Activated CD4-positive, CD25-positive, alpha-beta regulatory T cell treated with anti-CD3 and anti-CD28 coated beads, Interleukin-2, amount 50 U/mL, for 72 hours (primary cell): ENCODE results near the gene NSMCE3.
A peak's percentile ranks its signal among the peaks of the same experiment; 100 is the strongest.

Experiments used
- DNase-seq: peaks from one replicate; pipeline ENCODE4 v3.0.0; 2021

Gene NSMCE3

DNA sequence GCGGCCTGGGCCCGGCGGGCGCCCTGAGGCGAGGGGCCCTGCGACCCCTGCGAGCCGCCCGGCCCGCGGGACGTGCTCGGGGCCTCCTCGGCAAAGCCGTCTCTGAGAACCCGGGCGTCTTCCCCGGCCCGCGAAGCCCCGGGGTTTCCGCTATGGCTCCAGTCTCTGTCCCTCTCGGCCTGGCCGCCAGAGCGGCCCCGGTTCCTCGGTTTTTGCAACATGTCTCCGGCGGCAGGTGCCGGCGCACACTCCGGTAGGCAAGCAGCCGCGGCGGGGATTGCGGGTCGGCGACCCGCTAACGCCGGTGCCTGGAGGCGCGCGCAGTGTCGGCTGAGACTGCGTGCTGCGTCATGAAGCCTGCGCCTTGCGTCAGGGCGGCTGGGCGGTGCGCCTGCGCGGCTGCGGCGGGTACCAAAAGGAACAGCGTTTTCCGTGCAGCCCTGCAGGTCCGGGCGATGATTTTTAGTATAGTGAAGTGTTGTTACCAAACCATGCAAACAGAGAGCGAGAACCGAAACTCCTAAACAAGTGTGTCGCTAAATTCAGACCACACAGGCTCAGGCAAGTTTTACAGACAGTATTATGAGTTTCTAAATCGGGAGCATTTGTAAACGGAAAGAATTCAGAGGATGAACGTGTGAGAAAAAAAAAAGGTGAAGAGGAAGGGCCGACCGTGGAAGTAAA lies at the start of gene NSMCE3:
Gene NSMCE3, minus strand, starts transcription at position 338 of the 684 bp plus-strand sequence. Its CDS starts 117 bp downstream, at position 221.
- DNase-seq, result peak; percentile 90

DNA sequence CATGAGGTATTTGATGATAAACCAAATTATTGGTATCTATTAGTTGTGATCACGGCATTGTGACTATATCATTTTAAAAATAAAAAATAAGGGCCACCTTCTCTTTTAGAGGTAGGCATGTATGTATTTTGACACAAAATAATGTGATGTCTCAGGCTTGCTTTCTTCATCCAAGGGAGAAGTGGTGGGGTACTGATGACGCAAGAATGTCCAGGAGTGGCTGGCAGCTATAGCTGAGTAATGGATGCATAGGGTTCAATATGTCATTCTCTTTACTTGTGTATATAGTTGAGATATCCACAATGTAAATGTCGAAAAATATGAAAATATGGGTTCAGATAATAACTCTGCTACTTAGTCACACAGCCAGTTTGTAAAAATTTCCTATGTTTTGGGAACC lies 46.8 kb upstream of the NSMCE3 start:
- DNase-seq, result no peak

DNA sequence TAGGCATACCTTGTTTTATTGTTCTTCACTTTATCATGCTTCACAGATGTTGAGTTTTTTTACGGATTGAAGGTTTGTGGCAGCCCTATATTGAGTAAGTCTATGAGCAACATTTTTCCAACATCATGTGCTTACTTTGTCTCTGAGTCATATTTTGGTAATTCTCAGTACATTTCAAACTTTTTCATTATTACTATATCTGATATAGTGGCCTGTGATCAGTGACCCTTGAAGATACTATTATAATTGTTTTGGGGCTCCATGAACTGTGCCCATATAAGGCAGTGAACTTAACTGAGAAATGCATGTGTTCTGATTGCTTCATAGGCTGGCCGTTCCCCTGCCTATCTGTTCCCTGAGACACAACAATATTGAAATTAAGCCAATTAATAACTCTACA lies 42.8 kb upstream of the NSMCE3 start:
- no peak for DNase-seq

DNA sequence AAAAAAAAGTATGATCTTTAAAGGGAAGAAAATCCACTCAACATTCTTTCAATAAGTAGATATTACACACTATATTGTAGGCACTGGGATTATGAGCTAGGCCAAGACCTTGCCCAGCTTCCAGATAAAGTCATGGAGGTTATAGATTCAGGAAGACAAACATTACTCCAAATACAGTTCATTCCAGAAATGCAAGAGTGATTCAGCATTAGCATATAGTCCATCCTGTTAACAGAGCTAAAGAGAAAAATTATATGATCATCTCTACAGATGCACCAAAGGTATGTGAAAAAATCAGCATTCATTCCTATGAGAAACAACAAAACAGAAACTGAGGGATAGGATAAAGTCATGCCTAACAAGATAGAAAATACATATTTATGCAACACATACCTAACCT lies 42.1 kb upstream of the NSMCE3 start:
- DNase-seq, result no peak

DNA sequence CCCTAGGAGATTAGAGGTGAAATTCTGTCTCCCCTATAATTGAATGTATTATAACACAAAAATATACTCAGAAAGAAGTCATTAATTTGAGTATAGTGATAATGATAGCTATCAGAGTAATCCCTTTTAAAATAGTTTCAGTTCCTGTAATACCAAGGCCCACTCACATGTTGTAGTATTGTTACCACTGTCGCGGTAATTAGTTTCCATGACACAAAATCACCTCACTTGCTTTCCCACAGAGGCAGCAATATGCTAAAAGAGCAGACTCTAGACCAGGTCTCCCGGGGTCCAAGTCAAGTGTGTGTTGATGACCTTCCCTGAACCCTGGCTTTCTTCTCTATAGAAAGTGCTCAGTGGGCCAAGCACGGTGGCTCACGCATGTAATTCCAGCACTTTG lies 39.5 kb upstream of the NSMCE3 start:
- DNase-seq, result no peak

DNA sequence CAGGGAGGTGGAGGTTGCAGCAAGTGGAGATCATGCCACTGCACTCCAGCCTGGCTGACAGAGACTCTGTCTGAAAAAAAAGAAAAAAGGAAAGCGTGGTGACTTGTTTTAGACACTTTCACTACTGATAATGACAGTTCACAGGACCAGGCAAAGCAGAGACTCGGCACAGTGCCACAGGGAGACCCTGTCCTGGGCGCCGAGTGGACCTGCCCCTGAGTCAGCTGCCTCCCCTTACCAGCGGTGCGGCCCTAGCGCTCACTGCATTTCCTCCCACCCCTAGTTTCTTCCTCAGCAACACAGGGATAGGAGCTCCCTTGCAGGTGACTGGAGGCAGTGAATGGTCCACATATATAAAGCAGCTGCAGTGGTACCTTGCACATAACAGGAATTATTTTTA lies 38.7 kb upstream of the NSMCE3 start:
- DNase-seq, result no peak

DNA sequence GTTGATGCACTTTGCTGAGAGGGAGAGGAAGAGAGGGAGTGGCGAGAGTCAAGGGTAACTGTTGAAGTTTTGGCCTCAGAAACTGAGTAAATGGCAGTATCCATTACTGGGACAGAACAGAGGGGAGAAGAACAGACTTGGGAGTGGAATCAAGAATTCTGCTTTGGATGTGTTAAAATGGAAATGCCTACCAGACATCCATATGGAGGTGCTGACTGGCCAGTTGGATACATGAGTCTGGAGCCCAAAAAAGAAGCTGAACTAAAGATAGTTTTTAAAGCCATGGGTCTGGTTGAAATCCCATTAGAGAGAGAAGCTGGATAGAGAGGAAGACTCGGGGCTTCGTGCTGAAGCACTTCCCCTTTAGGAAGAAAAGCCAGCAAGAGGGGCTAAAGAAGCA lies 35.9 kb upstream of the NSMCE3 start:
- DNase-seq, result no peak

DNA sequence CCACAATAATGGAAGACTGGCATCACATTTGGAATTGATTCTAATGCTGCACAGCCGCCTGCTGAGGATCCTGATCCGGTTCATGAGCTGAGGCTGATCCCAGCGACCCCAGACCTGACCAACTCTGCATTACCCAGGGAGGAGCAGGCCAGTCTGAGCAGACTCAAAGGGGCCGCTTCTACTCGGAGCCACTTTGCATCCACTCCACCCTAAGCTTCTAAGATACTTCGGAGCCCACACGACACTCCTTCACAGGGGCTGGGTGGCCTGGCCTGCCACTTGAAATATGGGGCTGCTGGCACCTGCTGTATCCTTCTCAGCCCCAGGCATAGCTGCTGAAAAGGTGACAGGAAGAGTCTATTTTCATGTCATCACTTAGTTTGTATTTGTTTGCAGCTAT lies 33.2 kb upstream of the NSMCE3 start:
- DNase-seq, result no peak

DNA sequence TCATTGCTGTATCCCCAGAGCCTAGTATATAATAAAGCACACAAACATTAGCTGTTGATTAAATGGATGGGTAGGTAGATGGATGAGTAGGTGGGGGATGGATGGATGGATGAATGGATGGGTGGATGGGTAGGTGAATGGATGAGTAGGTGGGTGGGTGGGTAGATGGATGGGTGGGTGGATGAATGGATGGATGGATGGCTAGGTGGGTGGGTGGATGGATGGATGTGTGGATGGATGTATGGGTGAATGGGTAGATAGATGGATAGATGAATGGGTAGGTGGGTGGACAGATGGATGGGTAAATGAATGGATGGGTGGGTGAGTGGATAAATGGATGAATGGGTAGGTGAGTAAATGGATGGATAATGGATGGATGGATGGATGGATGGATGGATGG lies 30.2 kb upstream of the NSMCE3 start:
- DNase-seq, result no peak

DNA sequence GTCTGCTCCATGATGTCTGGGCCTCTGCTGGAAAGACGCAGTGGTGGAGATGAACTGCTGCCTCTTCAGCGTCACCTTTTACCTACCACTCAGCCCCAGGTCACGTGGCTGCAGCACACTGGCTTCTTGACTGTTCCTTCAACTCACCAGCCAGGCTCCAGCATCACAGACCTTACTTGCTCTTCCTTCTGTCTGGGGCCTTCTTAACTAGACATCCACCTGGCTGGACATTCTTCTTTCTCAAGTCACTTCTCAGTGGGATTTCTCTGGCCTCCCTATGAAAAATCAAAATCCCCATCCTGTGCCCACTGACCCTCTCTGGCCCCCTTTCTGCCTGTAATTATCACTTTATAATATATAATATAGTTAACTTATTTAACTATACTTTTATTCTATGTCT lies 29.7 kb upstream of the NSMCE3 start:
- DNase-seq, result no peak

DNA sequence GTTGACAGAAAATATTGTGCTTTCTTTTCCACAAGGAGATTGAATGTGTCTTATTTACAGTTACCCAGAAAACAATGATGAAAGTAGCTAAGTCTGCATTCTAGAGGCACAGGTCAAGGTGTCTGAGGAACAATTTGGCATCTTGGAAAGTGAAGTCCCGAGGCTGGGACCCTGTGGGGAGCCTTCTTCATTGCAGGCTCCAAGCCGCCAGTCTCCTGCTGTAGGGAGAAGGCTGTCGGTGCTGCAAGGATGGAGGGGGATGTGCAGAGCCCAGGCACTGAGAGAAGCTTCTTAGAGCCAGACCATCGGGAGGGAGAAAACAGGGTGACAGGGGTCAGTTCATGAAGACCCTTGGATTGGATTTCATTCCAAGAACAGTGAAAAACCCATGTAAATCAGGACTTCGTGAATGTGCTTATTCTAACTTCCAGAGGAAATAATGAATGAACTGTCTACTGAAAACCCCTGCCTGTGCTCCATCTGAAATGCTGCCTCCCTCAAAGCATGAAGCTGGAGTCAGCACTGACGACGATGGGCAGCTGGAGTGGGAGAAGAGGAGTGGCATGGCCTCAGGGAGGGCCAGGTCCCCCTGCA lies 25.2 kb upstream of the NSMCE3 start:
- no peak for DNase-seq

DNA sequence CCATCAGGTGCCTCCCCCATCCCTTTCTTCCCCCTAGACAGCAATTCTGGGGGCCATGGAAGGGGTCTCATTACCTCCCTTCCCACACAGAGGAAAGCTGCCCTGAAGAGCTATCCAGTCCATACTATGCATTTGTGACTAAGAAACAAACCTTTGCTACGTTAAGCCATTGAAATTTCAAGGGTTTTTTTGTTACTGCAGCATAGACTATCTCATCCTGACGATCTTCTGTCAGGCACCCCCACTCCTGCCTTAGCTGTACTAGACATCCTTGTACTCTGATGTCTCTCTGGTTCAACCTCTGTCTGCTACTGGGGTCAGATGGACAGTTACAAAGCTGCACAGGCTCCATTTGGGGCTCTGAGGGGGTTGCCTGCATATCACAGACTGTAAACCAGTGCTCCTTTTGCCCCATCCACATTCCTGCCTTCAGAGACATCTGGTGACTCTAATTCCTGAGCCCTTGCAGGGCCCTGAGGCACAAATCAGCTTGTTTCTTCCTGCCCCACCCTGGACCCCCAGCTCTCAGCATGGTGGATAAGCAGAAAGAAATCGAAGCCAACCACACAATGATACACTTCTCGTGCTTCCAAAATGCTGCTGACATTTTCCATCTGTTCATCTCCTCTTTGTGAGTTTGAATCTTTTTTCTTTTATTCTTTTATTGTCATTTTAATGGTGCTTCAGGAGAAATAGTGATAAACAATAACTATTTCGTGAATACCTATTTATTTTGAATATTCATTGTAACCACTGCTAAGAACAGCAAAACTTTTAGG lies 21.6 kb upstream of the NSMCE3 start:
- no peak for DNase-seq

DNA sequence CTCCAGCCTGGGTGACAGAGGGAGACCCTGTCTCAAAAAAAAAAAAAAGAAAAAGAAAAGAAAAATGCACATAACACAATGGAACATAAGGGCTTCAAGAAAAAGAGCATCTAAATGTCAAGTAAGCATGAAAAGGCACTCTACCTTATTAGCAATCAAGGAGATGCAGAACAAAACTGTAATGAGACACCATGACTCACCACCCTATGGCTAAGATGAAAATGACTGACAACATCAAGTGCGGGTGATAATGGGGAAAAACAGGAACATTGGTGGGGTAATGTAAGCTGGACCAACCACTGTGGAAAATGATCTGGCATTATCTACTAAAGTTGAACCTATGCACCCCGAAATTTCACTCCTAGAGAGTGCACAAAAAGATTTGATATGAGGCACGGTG lies 19.6 kb upstream of the NSMCE3 start:
- DNase-seq, result no peak

DNA sequence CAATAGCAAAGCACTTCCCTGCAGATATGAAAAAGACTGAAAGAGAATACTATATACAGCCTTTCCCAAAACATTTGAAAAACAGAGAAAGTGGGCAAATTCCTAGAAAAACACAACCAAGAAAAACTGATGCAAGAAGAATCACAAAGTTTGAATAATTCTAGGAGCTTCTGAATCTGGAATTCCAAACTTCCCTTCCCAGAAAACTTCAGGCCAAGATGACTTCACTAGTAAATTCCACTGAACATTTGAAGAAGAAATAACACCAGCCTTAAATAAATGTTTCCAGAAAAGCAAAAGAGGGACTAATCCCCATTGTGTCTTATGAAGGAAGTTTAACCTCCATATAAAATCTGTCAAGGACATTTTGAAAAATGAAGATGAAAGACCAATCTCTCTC lies 15.8 kb upstream of the NSMCE3 start:
- no peak for DNase-seq

DNA sequence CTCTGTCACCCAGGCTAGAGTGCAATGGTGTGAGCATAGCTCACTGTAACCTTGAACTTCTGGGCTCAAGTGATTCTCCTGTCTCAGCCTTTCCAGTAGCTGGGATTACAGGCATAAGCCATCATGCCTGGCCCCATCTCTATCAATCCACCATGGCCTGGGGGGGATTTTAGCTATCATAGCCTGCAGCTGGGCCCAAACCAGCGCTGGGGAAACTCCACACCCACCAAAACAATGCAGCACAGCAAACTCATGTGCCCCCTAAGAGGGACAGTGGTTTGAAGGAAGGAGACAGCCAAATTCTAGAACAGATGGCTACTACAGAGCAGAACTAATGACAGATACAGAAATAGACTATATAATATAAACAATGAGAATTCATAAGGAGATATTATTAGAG lies 13.8 kb upstream of the NSMCE3 start:
- no peak for DNase-seq

DNA sequence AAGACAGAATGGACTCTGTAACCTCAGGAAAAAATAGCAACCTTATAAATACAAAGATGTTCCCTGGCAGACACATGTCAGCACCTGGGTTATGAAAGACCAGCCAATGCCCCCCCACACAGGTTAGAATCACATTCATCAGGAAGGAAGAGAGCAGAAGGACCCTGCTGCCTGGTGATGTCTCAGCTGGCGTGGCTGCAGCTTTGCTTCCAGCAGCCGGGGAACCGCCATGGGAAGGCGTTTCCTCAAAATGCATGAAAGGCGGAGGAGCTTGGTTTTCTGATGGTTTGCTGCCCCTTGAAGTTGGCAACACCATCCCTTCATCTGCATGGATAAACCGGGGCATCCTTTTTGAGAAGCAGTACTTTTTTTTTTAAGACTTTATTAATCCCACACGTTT lies 10.9 kb upstream of the NSMCE3 start:
- no peak for DNase-seq

DNA sequence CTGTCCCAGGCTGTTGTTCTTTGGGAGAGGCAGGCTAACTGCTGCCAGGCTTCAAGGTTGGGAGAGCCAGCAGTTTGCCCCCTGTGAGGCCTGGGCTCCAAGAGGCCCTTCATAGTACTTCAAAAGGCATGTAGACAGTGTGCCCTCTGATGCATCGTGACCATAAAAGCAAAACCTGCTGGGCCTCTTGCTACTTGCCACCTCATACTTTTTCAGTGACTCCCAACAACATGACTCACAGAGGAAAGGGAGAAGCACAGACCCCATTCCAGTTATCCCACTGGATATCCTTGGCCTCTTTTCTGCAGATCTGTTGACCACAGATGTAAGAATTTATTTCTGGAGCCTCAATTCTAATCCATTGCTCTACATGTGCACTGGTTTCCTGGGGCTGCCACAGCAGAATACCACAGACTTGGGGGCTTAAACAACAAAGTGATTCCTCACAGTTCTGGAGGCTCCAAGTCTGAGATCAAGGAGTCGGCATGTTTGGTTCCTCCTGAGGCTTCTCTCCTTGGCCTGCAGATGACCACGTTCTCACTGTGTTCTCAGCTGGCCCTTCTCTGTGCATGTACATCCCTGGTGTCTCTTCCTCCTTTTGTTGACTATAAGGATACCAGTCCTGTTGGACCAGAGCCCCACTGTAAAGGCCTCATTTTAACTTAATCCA lies 8.9 kb upstream of the NSMCE3 start:
- no peak for DNase-seq

DNA sequence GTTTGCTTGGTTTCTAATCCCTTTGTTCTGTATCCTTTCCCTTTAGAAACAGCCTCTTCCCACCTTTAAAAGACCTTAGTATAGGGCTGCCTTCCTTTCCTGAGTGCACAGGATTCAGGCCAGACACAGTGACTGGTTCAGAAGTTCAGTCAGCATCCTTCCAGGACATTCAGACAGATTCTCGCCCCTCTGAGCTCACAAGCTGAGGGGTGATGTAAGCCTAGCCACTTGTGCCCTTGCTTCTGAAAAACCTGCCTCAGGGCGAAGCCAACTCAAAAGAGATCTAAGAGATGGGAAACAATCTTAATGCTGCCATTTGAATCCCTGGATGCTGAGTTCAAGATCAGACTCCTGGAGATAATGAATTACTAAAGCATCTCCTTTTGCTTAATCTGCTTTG lies 6.7 kb upstream of the NSMCE3 start:
- no peak for DNase-seq

DNA sequence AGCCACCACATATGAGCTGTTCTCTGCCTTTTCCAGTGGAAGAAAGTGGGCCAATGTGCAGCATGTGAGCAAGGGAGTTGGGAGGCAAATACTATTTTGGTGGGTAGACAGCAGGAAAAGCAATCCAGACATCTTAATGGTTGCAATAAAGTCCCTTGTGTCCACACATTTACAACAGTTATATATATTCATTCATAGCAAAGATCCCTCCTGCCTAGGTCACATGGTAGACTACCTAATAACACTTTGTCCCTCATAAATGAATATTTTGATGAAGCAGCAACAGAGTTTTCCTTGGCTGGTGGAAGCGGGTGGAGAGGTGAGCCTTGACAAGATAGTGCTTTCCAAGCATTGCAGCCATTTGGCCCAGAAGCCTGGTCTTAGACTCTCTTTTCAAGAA lies 6.2 kb upstream of the NSMCE3 start:
- DNase-seq, result no peak

DNA sequence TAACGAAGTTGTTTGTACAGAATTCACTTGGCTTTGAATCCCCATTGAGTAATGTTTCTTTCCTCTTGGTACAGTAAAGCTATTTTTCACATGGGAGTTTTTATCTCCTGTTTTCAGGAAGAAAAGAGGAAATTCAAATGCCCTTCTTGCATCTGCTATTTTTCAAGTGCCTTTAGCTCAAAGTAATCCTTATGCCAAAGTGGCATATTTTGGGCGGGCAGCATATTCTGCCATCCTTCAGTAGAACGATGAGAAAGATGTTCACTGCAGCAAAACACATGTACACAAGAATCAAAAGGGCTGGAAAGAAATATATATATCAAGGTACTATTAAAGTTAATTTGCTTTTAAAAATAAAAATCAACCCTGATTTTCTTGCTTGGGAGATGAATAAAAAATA lies 5.3 kb upstream of the NSMCE3 start:
- no peak for DNase-seq

DNA sequence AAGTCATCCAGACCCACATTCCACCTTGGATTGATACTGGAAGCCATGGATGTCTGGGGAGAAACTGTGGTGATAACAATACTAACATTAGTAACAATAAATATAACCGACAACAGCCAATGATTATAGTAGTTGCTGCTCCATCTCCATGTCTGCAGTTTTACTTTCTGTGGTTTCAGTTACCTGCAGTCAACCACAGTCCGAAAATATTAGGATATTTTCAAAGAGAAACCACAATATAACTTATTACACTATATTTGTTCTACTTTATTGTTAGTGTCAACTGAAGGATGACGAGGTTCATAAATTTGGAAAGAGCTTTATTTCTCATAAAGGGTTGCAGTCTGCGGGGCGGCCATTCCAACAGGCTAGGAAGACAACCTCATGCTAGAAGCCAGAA lies 2.6 kb upstream of the NSMCE3 start:
- no peak for DNase-seq

DNA sequence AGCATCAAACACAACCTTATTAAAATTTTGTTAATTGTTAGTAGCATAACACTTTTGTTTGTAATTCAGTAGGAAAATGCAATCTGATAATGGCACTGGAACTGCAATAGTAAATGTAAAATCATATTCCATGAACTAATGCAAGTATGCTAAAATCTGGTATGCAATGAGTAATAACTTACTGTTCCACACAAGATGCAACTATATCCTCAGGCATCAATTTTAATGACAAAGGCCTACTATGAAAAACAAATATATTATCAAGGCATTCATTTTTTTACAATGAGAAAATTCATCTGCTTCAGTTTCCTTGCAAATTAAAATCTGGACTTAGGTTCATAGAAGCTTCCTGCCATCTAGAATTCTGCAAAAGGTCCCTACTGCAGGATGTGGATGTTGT lies 1.4 kb upstream of the NSMCE3 start:
- no peak for DNase-seq

DNA sequence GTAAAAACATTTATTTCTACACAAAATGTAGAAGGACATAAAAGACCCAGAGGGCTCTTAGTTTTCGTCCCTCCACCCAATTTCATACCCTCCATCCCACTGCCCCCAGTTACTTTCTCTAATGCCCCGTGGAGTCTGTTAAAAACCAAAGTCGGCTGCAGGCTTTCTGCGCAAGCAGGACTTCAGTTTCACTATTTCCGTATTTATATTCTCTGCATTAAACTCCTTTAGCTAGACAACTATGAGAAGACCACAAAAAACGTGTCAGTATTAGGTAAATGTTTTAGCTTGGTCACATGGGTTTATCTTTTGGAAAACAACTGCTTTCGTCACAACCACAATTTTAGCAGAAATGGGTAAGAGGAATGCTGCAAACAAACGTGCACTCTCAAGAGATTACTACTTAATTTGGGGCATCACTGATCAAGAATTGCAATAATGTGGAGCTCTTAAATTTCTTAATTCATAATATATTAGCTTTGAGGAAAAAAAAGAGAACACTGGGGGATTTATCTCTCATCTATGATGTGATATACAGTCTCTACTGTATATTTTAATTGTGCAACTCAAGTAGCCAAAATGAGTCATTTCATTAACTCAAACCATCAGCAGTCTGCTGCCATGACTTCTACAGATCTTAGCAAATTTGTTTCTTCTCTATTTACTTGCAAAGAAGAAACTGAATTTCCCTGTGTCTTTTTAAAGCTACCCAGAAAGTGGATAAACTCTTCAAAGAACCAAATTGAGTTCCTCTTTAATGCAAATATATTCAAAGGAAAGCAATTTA lies 740 bp upstream of the NSMCE3 start:
- no peak for DNase-seq
